ENCODE data around the gene CNGB1.

- TF ChIP-seq, protein P1, sequence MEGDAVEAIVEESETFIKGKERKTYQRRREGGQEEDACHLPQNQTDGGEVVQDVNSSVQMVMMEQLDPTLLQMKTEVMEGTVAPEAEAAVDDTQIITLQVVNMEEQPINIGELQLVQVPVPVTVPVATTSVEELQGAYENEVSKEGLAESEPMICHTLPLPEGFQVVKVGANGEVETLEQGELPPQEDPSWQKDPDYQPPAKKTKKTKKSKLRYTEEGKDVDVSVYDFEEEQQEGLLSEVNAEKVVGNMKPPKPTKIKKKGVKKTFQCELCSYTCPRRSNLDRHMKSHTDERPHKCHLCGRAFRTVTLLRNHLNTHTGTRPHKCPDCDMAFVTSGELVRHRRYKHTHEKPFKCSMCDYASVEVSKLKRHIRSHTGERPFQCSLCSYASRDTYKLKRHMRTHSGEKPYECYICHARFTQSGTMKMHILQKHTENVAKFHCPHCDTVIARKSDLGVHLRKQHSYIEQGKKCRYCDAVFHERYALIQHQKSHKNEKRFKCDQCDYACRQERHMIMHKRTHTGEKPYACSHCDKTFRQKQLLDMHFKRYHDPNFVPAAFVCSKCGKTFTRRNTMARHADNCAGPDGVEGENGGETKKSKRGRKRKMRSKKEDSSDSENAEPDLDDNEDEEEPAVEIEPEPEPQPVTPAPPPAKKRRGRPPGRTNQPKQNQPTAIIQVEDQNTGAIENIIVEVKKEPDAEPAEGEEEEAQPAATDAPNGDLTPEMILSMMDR (conservative IDR thresholded peaks at IDR 0.05; ENCODE audit: low read depth, low read length) = no peak
- TF ChIP-seq EZH2 (IDR thresholded peaks at IDR 0.05; ENCODE audit: low read length, unreplicated experiment) = no peak
- TF ChIP-seq EZH2phosphoT487 (IDR thresholded peaks at IDR 0.05; ENCODE audit: borderline replicate concordance, low read length) = no peak
Observed at GRCh38 chr16:57937861-57938260, 33.1 kb downstream of the CNGB1 start.

All from PC-3 (cell line).